Activated CD4-positive, alpha-beta T cell treated with anti-CD3 and anti-CD28 coated beads, Interleukin-10, Interleukin-2, amounts not matched to agents 100 ng/mL and 50 ng/mL, durations not matched to agents 16 hours and 8 hours (primary cell): ENCODE data around the gene OSBPL5.

Experiments
- DNase-seq: peaks from one replicate; pipeline ENCODE4 v3.0.0-alpha.2; 2020

Gene OSBPL5

GRCh38 chr11:3147257-3147619 is 17.9 kb downstream of the OSBPL5 start:
- DNase-seq: no peak

- DNase-seq: no peak
Measured at GRCh38 chr11:3146612-3147256, 18.4 kb downstream of the OSBPL5 start.

GRCh38 chr11:3145206-3145520 is 19.9 kb downstream of the OSBPL5 start:
- no peak for DNase-seq

GRCh38 chr11:3144296-3145205 is 20.6 kb downstream of the OSBPL5 start:
- DNase-seq: no peak

GRCh38 chr11:3143136-3143880 is 21.8 kb downstream of the OSBPL5 start:
- DNase-seq: no peak

- DNase-seq: no peak
Measured at GRCh38 chr11:3140291-3140603, 24.9 kb downstream of the OSBPL5 start.

GRCh38 chr11:3139481-3140290 is 25.4 kb downstream of the OSBPL5 start:
- DNase-seq: no peak

- no peak for DNase-seq
Measured at GRCh38 chr11:3139086-3139440, 26.0 kb downstream of the OSBPL5 start.

GRCh38 chr11:3138178-3139085 is 26.7 kb downstream of the OSBPL5 start:
- DNase-seq: no peak

GRCh38 chr11:3137486-3138177 is 27.5 kb downstream of the OSBPL5 start:
- no peak for DNase-seq

GRCh38 chr11:3136546-3137455 is 28.3 kb downstream of the OSBPL5 start:
- DNase-seq: no peak

GRCh38 chr11:3135481-3136440 is 29.3 kb downstream of the OSBPL5 start:
- DNase-seq: no peak

- no peak for DNase-seq
Measured at GRCh38 chr11:3134651-3135480, 30.2 kb downstream of the OSBPL5 start.

- no peak for DNase-seq
Measured at GRCh38 chr11:3134218-3134621, 30.9 kb downstream of the OSBPL5 start.

- no peak for DNase-seq
Measured at GRCh38 chr11:3133261-3134217, 31.6 kb downstream of the OSBPL5 start.

- DNase-seq: no peak
Measured at GRCh38 chr11:3132831-3133260, 32.3 kb downstream of the OSBPL5 start.

GRCh38 chr11:3132271-3132781 is 32.8 kb downstream of the OSBPL5 start:
- DNase-seq: no peak
